Fibroblast of pulmonary artery (primary cell): ENCODE data around the gene PLA2G5.
A peak's percentile ranks its signal among the peaks of the same experiment; 100 is the strongest.

ENCODE experiments used
- DNase-seq: peaks from one replicate; pipeline ENCODE4 v3.0.0-alpha.2; 2010; ENCODE audit warnings: low read depth
- H3K4me3 ChIP-seq: replicated peaks from 2 replicates; pipeline ENCODE4 v1.5.1; 2011; ENCODE audit warnings: low read depth, mild to moderate bottlenecking, control low read depth, low read length, moderate library complexity
- TF ChIP-seq, protein P1 (sequence below): IDR thresholded peaks from 2 replicates; pipeline ENCODE4 v1.5.1; 2011; ENCODE audit warnings: mild to moderate bottlenecking, control low read depth, low read length, inconsistent platforms; ENCODE audit errors: missing control alignments

PLA2G5 gene

DNA sequence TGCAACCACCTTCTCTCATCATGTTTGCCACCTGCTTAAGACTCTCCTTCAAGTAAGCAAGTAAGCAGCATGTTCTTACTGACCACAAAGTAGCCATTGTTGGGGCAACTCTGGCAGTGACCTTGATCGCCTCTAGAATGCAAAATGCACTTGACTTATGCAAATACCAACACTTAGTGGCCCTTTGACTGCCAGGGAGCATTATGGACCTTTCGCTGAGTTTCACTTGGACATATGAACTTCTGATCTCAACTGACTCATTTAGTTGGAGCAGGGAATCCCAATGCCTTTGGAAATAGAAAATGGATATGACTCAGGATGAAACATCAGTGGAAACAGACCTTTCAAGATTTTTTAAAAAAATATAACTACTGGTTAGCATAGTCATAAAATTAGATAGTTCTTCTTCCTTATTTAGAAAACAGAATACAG is 6.1 kb upstream of the PLA2G5 start:
- H3K4me3 ChIP-seq, result no peak overlapping the region
- DNase-seq, result peak; percentile 59
- TF ChIP-seq, protein P1, sequence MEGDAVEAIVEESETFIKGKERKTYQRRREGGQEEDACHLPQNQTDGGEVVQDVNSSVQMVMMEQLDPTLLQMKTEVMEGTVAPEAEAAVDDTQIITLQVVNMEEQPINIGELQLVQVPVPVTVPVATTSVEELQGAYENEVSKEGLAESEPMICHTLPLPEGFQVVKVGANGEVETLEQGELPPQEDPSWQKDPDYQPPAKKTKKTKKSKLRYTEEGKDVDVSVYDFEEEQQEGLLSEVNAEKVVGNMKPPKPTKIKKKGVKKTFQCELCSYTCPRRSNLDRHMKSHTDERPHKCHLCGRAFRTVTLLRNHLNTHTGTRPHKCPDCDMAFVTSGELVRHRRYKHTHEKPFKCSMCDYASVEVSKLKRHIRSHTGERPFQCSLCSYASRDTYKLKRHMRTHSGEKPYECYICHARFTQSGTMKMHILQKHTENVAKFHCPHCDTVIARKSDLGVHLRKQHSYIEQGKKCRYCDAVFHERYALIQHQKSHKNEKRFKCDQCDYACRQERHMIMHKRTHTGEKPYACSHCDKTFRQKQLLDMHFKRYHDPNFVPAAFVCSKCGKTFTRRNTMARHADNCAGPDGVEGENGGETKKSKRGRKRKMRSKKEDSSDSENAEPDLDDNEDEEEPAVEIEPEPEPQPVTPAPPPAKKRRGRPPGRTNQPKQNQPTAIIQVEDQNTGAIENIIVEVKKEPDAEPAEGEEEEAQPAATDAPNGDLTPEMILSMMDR, result no peak

DNA sequence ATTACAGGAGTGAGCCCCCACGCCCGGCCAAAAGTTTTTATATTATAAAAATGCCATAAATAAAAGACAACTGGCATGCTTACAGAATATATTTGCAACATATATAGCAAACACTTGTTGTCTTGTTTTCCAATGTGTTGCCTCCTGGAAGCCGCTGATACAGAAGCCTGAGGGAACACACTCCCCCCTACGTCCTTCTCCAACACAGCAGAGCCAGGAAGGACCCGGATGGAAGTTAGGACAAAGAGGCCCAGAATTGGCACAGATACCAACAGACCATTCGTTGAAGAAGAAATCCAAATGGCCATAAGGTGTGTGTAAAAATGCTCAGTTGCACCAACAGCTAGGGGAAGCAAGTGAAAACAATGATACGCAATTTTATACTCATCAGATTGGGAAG is 1.3 kb upstream of the PLA2G5 start:
- H3K4me3 ChIP-seq, result no peak overlapping the region
- no peak for DNase-seq
- TF ChIP-seq, protein P1, result no peak

DNA sequence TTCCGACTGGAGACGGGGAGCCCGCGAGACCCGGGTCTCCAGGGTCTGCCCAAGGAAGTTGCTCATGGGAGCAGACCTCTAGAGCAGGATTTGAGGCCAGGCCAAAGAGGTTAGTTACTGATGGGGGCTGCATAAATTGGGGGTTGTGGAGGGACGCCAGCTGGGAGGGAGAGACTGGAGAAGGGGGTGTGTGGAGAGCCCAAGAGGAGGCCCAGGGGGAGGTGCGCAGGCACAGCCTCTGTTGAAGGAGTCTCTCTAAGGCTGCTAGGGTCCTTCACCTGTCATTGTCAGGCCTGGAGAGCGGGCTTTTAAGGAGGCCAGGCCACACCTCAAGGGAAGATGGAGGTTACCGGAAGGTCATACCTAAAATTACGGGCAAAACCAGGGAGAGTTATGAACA is 363 bp downstream of the PLA2G5 start:
- TF ChIP-seq, protein P1, result no peak
- no peak overlapping the region for H3K4me3 ChIP-seq
- DNase-seq, result no peak

DNA sequence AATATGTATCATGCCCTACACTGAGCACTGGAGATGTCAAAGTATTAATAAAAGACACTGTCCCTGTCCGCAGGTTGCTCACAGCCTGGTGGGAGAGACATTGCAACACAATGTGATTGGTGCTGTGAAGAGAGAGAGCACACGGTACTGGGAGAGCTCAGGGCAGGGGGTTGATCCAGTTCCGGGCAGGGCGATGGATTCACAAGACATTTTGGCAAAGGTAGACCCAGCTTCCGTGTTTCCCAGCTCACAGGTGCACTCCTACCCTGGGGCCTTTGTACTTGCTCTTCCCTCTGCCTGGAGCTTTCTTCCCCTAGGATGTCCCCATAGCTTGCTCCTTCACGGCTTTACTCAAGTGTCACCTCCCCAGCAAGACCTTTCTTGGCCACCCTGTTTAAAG is 1.4 kb downstream of the PLA2G5 start:
- DNase-seq, result no peak
- TF ChIP-seq, protein P1, result no peak
- no peak overlapping the region for H3K4me3 ChIP-seq

DNA sequence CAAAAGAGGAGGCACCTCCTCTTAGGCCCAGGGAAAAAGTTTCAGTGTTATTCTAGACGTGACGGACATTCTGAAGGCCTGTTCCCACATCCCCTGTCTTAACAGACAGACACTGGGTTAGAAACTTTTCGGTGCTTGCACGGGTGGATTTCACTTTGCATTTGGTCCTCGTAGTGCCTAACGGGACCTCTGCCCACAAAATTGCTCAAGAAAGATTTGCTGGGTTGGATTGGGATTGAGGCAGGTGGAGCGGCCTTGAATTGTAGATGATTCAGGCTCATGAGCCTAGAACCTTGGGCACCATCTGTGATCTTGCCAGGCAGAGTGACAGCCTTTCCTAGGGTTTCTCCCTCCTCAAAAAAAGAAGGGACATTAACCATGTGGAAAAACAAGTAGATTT is 2.8 kb downstream of the PLA2G5 start:
- no peak for DNase-seq
- TF ChIP-seq, protein P1, result no peak
- no peak overlapping the region for H3K4me3 ChIP-seq

DNA sequence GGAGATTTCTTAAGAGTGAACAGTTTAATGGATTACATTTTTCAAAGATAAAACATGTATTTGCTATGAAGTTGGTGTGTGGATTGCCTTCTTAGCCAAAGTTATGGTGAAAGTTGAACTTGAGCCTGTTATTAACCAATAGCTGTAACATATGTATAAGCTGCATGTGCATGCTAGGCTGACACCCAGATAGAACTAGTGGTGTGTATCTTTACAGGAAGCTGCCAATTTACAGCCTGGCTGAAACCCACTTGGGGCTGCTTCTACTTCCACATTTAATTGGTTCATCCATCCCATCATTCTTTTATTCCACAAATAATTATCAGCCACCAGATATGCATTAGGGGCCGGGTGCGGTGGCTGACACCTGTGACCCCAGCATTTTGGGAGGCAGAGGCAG is 3.3 kb downstream of the PLA2G5 start:
- TF ChIP-seq, protein P1, result no peak
- no peak overlapping the region for H3K4me3 ChIP-seq
- DNase-seq, result no peak

DNA sequence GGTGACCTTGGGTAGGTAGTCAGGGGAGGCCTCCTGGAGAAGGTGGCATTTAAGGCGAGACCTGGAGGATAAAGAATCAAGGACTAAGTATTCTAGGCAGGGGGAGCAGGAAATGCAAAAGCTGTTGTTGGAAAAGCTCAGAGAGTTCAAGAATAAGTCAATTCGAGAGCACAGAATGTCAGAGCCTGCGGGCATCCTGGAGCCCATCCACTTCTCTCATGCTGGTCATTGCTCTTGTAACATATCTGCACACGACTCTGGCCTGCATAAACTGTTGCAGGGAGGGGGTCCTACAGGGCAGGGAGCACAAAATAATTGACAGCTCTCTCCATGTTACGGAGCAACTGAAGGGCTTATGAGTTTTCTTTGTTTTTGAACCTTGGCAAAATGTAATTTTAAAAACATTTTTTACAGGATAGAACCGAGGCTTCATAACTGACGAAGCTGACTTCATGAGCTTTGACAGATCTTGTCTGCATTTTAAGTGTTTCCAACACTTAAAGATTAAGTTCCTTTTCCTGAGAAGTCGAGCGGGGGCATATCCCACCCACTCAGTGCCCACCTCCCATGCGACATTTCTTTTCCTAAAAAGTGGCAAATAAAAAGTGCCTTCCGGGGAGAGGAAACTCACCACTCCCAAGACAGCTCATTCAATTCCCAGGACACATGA is 4.2 kb downstream of the PLA2G5 start:
- no peak for DNase-seq
- H3K4me3 ChIP-seq, result no peak overlapping the region
- TF ChIP-seq, protein P1, result no peak
